HCT116 (cell line): ENCODE measurements around the gene MSH6. TPM values are rescaled to one million over a fixed set of nuclear protein-coding genes. Genes with fewer than 3 reads are reported as not detected.

ENCODE experiments used
- ATAC-seq: fragments of 200-7000 bp; cut with Tn5 transposase; 2 replicates; pipeline ENCODE4 v1.9.1; 2020; ENCODE audit warnings: mild to moderate bottlenecking, moderate library complexity
- BruUV-seq: library from RNA; stranded (reverse); fragments of 400-500 nt; replicated peaks from 2 replicates; lab custom pipeline; 2021; lab: Mats Ljungman, UMichigan
- CTCF ChIA-PET: fragments of 300-600 bp; sonication (Branson Sonifier 250); formaldehyde crosslinking; loops from one replicate; lab custom pipeline; 2021; ENCODE audit warnings: antibody characterized with exemption; lab: Charles Lee
- POLR2A ChIA-PET: fragments of 300-600, 350-600 bp; sonication (Branson Sonifier 250); formaldehyde crosslinking; loops from one replicate; lab custom pipeline; 2021; ENCODE audit warnings: antibody characterized with exemption; lab: Charles Lee
- RAD21 ChIA-PET, 2 experiments: fragments of 300-600 bp; sonication (Branson Sonifier 250); formaldehyde crosslinking; loops; one replicate each; lab custom pipeline; 2023; ENCODE audit warnings: low total read pairs in 2 of 2; ENCODE audit not compliant: uncharacterized antibody in 2 of 2, unreplicated experiment in 2 of 2, low non-redundant PET in 1 of 2; lab: Charles Lee
- DNase-seq: peaks from one replicate; pipeline ENCODE4 v3.0.0-alpha.2; 2010; ENCODE audit warnings: low read depth, low spot score
- H2AFZ ChIP-seq: fragments of 200-600 bp; shearing (Covaris generic), sonication (generic); 2 replicates; pipeline ENCODE4 v1.6.1; 2017; ENCODE audit warnings: low read depth, mixed run types, mixed read lengths, antibody characterized with exemption, low read length; ENCODE audit not compliant: poor library complexity, severe bottlenecking
- H3K27ac ChIP-seq: 2 replicates; pipeline ENCODE4 v1.5.1; 2012; ENCODE audit warnings: low read depth, low read length
- H3K27me3 ChIP-seq: fragments of 200-600 bp; sonication (generic); 2 replicates; pipeline ENCODE4 v1.6.1; 2016; ENCODE audit warnings: mixed run types, low read length, mixed read lengths; ENCODE audit not compliant: insufficient read depth
- H3K36me3 ChIP-seq, 2 experiments: fragments of 200-500 bp in 1 of 2; fragments of 200-600 bp in 1 of 2; sonication (Bioruptor generic) in 1 of 2; sonication (generic) in 1 of 2; 2 replicates each; pipeline versions ENCODE4 v1.5.1 to v1.6.1; 2014 to 2016; ENCODE audit warnings: low read length in 2 of 2, inconsistent platforms in 1 of 2, mixed read lengths in 1 of 2, mixed run types in 1 of 2; ENCODE audit not compliant: insufficient read depth in 2 of 2, control insufficient read depth in 1 of 2
- H3K4me1 ChIP-seq, 2 experiments: fragments of 200-600 bp in 1 of 2; sonication (generic) in 1 of 2; 2 replicates each; pipeline versions ENCODE4 v1.5.1 to v1.6.1; 2012 to 2017; ENCODE audit warnings: low read length in 2 of 2, inconsistent platforms in 1 of 2, mild to moderate bottlenecking in 1 of 2, mixed read lengths in 1 of 2, mixed run types in 1 of 2, moderate library complexity in 1 of 2; ENCODE audit not compliant: insufficient read depth in 2 of 2, control insufficient read depth in 1 of 2
- H3K4me2 ChIP-seq: fragments of 200-600 bp; sonication (generic); 2 replicates; pipeline ENCODE4 v1.6.1; 2017; ENCODE audit warnings: mixed run types, low read length, mixed read lengths
- H3K4me3 ChIP-seq, 2 experiments: fragments of 200-600 bp in 1 of 2; sonication (generic) in 1 of 2; replicated peaks in 1 of 2; 2 replicates each; pipeline ENCODE4 v1.5.1; 2011 to 2016; ENCODE audit warnings: low read length in 2 of 2, control low read depth in 1 of 2, low read depth in 1 of 2, mild to moderate bottlenecking in 1 of 2, mixed read lengths in 1 of 2, mixed run types in 1 of 2
- H3K79me2 ChIP-seq: fragments of 200-600 bp; sonication (generic); 2 replicates; pipeline ENCODE4 v1.6.1; 2017; ENCODE audit warnings: mild to moderate bottlenecking, mixed run types, low read length, moderate library complexity, mixed read lengths; ENCODE audit not compliant: insufficient read depth
- H3K9ac ChIP-seq: fragments of 200-600 bp; sonication (generic); 2 replicates; pipeline ENCODE4 v1.6.1; 2016; ENCODE audit warnings: low read length, mixed read lengths
- H3K9me2 ChIP-seq: fragments of 200-600 bp; sonication (generic), shearing (Covaris generic); 2 replicates; pipeline ENCODE4 v1.6.1; 2017; ENCODE audit warnings: mixed run types, mild to moderate bottlenecking, moderate library complexity; ENCODE audit not compliant: insufficient read depth
- H3K9me3 ChIP-seq, 2 experiments: fragments of 200-500 bp in 1 of 2; fragments of 200-600 bp in 1 of 2; sonication (Bioruptor generic) in 1 of 2; sonication (generic) in 1 of 2; 2 replicates each; pipeline ENCODE4 v1.6.1; 2014 to 2017; ENCODE audit warnings: low read length in 2 of 2, mixed read lengths in 2 of 2, inconsistent platforms in 1 of 2, low read depth in 1 of 2, mild to moderate bottlenecking in 1 of 2, mixed run types in 1 of 2, moderate library complexity in 1 of 2; ENCODE audit not compliant: control insufficient read depth in 1 of 2, insufficient read depth in 1 of 2
- H4K20me1 ChIP-seq: fragments of 200-600 bp; sonication (generic), shearing (Covaris generic); 2 replicates; pipeline ENCODE4 v1.6.1; 2017; ENCODE audit warnings: mixed run types, mild to moderate bottlenecking, moderate library complexity; ENCODE audit not compliant: insufficient read depth
- CEBPB ChIP-seq: IDR thresholded peaks from 2 replicates; pipeline ENCODE4 v1.6.1; 2012; ENCODE audit warnings: low read depth
- CTCF ChIP-seq, 3 experiments: fragments of 200-600 bp in 1 of 3; sonication (generic) in 1 of 3; IDR thresholded peaks in 2 of 3; conservative IDR thresholded peaks in 1 of 3; 2 replicates each; pipeline ENCODE4 v1.5.1; 2012 to 2017; ENCODE audit warnings: low read depth in 2 of 3, low read length in 2 of 3, antibody characterized with exemption in 1 of 3, borderline replicate concordance in 1 of 3, control low read depth in 1 of 3, mild to moderate bottlenecking in 1 of 3, mixed read lengths in 1 of 3, mixed run types in 1 of 3, moderate library complexity in 1 of 3; ENCODE audit not compliant: insufficient read depth in 1 of 3
- EGR1 ChIP-seq: IDR thresholded peaks from 2 replicates; pipeline ENCODE4 v1.6.1; 2012; ENCODE audit warnings: low read depth
- EZH2 ChIP-seq: fragments of 200-600 bp; sonication (generic); IDR thresholded peaks from 2 replicates; pipeline ENCODE4 v1.6.1; 2017; ENCODE audit warnings: antibody characterized with exemption, mixed run types
- EZH2phosphoT487 ChIP-seq: fragments of 200-600 bp; IDR thresholded peaks from 2 replicates; pipeline ENCODE4 v1.6.1; 2018; ENCODE audit warnings: antibody characterized with exemption, borderline replicate concordance
- MAX ChIP-seq: IDR thresholded peaks from 2 replicates; pipeline ENCODE4 v1.6.1; 2012
- RAD21 ChIP-seq: IDR thresholded peaks from 2 replicates; pipeline ENCODE4 v1.6.1; 2012; ENCODE audit warnings: low read depth, mild to moderate bottlenecking
- TCF7L2 ChIP-seq: IDR thresholded peaks from 2 replicates; pipeline ENCODE4 v1.7.0; 2011; ENCODE audit warnings: borderline replicate concordance, inconsistent platforms; ENCODE audit not compliant: insufficient read depth, insufficient read length; ENCODE audit errors: extremely low read depth
- YY1 ChIP-seq: IDR thresholded peaks from 2 replicates; pipeline ENCODE4 v1.6.1; 2011; ENCODE audit warnings: low read length, low read depth, moderate library complexity, mild to moderate bottlenecking; ENCODE audit not compliant: insufficient replicate concordance; ENCODE audit errors: extremely low read depth
- ZBTB33 ChIP-seq: IDR thresholded peaks from 2 replicates; pipeline ENCODE4 v1.6.1; 2011; ENCODE audit warnings: mild to moderate bottlenecking, low read length, moderate library complexity; ENCODE audit not compliant: insufficient replicate concordance; ENCODE audit errors: extremely low read depth
- ZFX ChIP-seq: fragments of 450-650 bp; IDR thresholded peaks from 2 replicates; pipeline ENCODE4 v1.6.1; 2017
- intact Hi-C: fragments of 100-400 bp; cut with micrococcal nuclease; formaldehyde crosslinking; loops from 2 replicates; pipeline ENCODE4 v1.10.0; 2022
- total RNA-seq: library from RNA; stranded (reverse); gene quantifications from one replicate; pipeline ENCODE4 v1.2.1, GENCODE V29; 2021; ENCODE audit not compliant: unreplicated experiment

MSH6 gene
- total RNA-seq, 1 experiment from 2014 or later, result 71.2 TPM

GRCh38 chr2:47783486-47784351, 774 bp downstream of the MSH6 start:
- Histone ChIP-seq H3K27me3 (no peaks in the 10 kb centered on the region), H3K9me2 (no peaks in the 10 kb centered on the region), H3K9me3 (no peaks in the 10 kb centered on the region), H3K4me3 (peak overlapping the region; percentile 72 to 90), H4K20me1 (peaks cover 28% of the 10 kb centered on the region; the same call in 1 of the 2 replicates), H3K9ac (peak overlapping the region; percentile 98), H3K79me2 (peaks cover 49% of the 10 kb centered on the region), H3K27ac (peak overlapping the region; percentile 97), H3K4me2 (peak overlapping the region; percentile 96), H2AFZ (no peak overlapping the region), H3K36me3 (no peaks in the 10 kb centered on the region), H3K4me1 (peaks cover 6 to 25% of the 10 kb centered on the region in 2 experiments; a peak in 3 of 4 replicates)
- POLR2A ChIA-PET, result interaction anchor here (0.6 to 1.0 kb wide), 6 partner anchors 12 to 640 kb away, joined by 3 to 5 read pairs (median 4); no protein-coding TSS in a partner anchor
- RAD21 ChIA-PET, result interaction anchor here in 1 of 2 experiments (0.7 kb wide), 1 partner anchor 449 kb away, joined by 3 read pairs; no protein-coding TSS in a partner anchor
- peak; percentile 37 for DNase-seq
- CTCF ChIA-PET, result interaction anchor here (1.2 kb wide), 1 partner anchor 16 kb away, joined by 5 read pairs; no protein-coding TSS in a partner anchor
- TF ChIP-seq TCF7L2, result no peak
- TF ChIP-seq MAX, result peak; percentile 63
- no peak for TF ChIP-seq YY1
- no peak for TF ChIP-seq ZBTB33
- TF ChIP-seq ZFX, result peak; percentile 67
- no peak for TF ChIP-seq EZH2
- no peak for TF ChIP-seq EGR1
- TF ChIP-seq CEBPB, result no peak
- TF ChIP-seq EZH2phosphoT487, result no peak
- no peak for TF ChIP-seq RAD21
- no peak for TF ChIP-seq CTCF (IDR thresholded peaks at IDR 0.05 in 2 of 3, conservative IDR thresholded peaks at IDR 0.05 in 1 of 3; ENCODE audit: borderline replicate concordance in 1 of 3, insufficient read depth in 1 of 3, low read depth in 2 of 3, low read length in 2 of 3)
- peak; percentile 63 for ATAC-seq
- intact Hi-C loops, result loop anchor here (5.0 kb wide), 1 partner anchor 324 kb away; no protein-coding TSS in a partner anchor
- no TSS peak for BruUV-seq
